WTC11 (cell line): ENCODE data around the gene LINS1. TPM values are rescaled to one million over a fixed set of nuclear protein-coding genes. Genes with fewer than 3 reads are reported as not detected.

Experiments used
- ATAC-seq: fragments of 200-7000 bp; cut with Tn5 transposase; 2 replicates; pipeline ENCODE4 v1.10.0; 2021; ENCODE audit warnings: mild to moderate bottlenecking, moderate library complexity
- CTCF ChIA-PET: fragments of 300-600 bp; sonication (Branson Sonifier 250); formaldehyde crosslinking; loops from one replicate; lab custom pipeline; 2021; ENCODE audit warnings: antibody characterized with exemption; lab: Charles Lee
- POLR2A ChIA-PET: fragments of 350-600 bp; sonication (Branson Sonifier 250); formaldehyde crosslinking; loops from one replicate; lab custom pipeline; 2021; ENCODE audit warnings: antibody characterized with exemption; lab: Charles Lee
- DNase-seq: peaks from one replicate; pipeline ENCODE4 v3.0.0; 2021; ENCODE audit warnings: low spot score
- H3K27ac Mint-ChIP-seq: 2 replicates; pipeline ENCODE4 v1.8.0; 2021; ENCODE audit warnings: mixed read lengths
- H3K27me3 Mint-ChIP-seq: 2 replicates; pipeline ENCODE4 v1.8.0; 2021; ENCODE audit warnings: low read depth, mild to moderate bottlenecking, moderate library complexity, mixed read lengths
- H3K36me3 Mint-ChIP-seq: 2 replicates; pipeline ENCODE4 v1.8.0; 2021; ENCODE audit warnings: mixed read lengths
- H3K4me1 Mint-ChIP-seq: 2 replicates; pipeline ENCODE4 v1.8.0; 2022; ENCODE audit warnings: mixed read lengths
- H3K4me3 Mint-ChIP-seq: 2 replicates; pipeline ENCODE4 v1.8.0; 2021; ENCODE audit warnings: mild to moderate bottlenecking, moderate library complexity, mixed read lengths
- H3K9me3 Mint-ChIP-seq: 2 replicates; pipeline ENCODE4 v1.8.0; 2021; ENCODE audit warnings: mixed read lengths
- CTCF ChIP-seq: fragments of 200-600 bp; IDR thresholded peaks from 2 replicates; pipeline ENCODE4 v1.8.0; 2022; ENCODE audit warnings: antibody characterized with exemption
- ETV6 ChIP-seq: sonication (generic); formaldehyde crosslinking; IDR thresholded peaks from 2 replicates; pipeline ENCODE4 v1.8.1; 2022; ENCODE audit warnings: mild to moderate bottlenecking, missing genetic modification reagents
- FOXK1 ChIP-seq: sonication (generic); formaldehyde crosslinking; IDR thresholded peaks from 2 replicates; pipeline ENCODE4 v1.8.0; 2022; ENCODE audit warnings: mild to moderate bottlenecking, moderate library complexity, missing genetic modification reagents
- JAZF1 ChIP-seq: fragments of 250-450 bp; sonication (Bioruptor Pico); IDR thresholded peaks from 2 replicates; pipeline ENCODE4 v1.9.0; 2021; ENCODE audit warnings: moderate library complexity, mild to moderate bottlenecking, inconsistent platforms
- NFATC4 ChIP-seq: fragments of 250-450 bp; sonication (Bioruptor Pico); IDR thresholded peaks from 2 replicates; pipeline ENCODE4 v1.9.0; 2021; ENCODE audit warnings: mild to moderate bottlenecking
- NFYB ChIP-seq: sonication (generic); formaldehyde crosslinking; conservative IDR thresholded peaks from 2 replicates; pipeline ENCODE4 v1.8.0; 2022; ENCODE audit warnings: low read depth, missing genetic modification reagents
- TCF7 ChIP-seq: sonication (generic); formaldehyde crosslinking; IDR thresholded peaks from 2 replicates; pipeline ENCODE4 v1.8.0; 2022; ENCODE audit warnings: mild to moderate bottlenecking, low read depth, missing genetic modification reagents, moderate library complexity
- TEAD4 ChIP-seq: sonication (generic); formaldehyde crosslinking; IDR thresholded peaks from 2 replicates; pipeline ENCODE4 v1.8.0; 2022; ENCODE audit warnings: mild to moderate bottlenecking, missing genetic modification reagents
- TP53 ChIP-seq: sonication (generic); formaldehyde crosslinking; IDR thresholded peaks from 2 replicates; pipeline ENCODE4 v1.8.1; 2023; ENCODE audit warnings: mild to moderate bottlenecking, missing genetic modification reagents
- ZBTB21 ChIP-seq: sonication (generic); formaldehyde crosslinking; IDR thresholded peaks from 2 replicates; pipeline ENCODE4 v1.8.1; 2023; ENCODE audit warnings: mild to moderate bottlenecking, missing genetic modification reagents, borderline replicate concordance
- ZNF219 ChIP-seq: sonication (generic); formaldehyde crosslinking; IDR thresholded peaks from 2 replicates; pipeline ENCODE4 v1.8.0; 2023; ENCODE audit warnings: missing genetic modification reagents, mild to moderate bottlenecking, borderline replicate concordance
- ZNF671 ChIP-seq: fragments of 250-450 bp; sonication (Bioruptor Pico); IDR thresholded peaks from 2 replicates; pipeline ENCODE4 v1.8.0; 2021; ENCODE audit warnings: mild to moderate bottlenecking
- total RNA-seq: library from RNA; stranded (reverse); gene quantifications from 3 replicates; pipeline ENCODE4 v1.2.3, GENCODE V29; 2021
- TF ChIP-seq, protein P1 (sequence below): sonication (generic); formaldehyde crosslinking; conservative IDR thresholded peaks from 2 replicates; pipeline ENCODE4 v1.8.1; 2023; ENCODE audit warnings: mild to moderate bottlenecking, low read depth, missing genetic modification reagents, moderate library complexity
- TF ChIP-seq, protein P2 (sequence below): sonication (generic); formaldehyde crosslinking; IDR thresholded peaks from 2 replicates; pipeline ENCODE4 v1.8.0; 2023; ENCODE audit warnings: mild to moderate bottlenecking, missing genetic modification reagents
- TF ChIP-seq, protein P3 (sequence below): sonication (generic); formaldehyde crosslinking; conservative IDR thresholded peaks from 2 replicates; pipeline ENCODE4 v1.8.1; 2022; ENCODE audit warnings: mild to moderate bottlenecking, missing genetic modification reagents
- TF ChIP-seq, protein P4 (sequence below): sonication (generic); formaldehyde crosslinking; IDR thresholded peaks from 2 replicates; pipeline ENCODE4 v1.8.0; 2023; ENCODE audit warnings: missing genetic modification reagents, mild to moderate bottlenecking, borderline replicate concordance
- TF ChIP-seq, protein P5 (sequence below): sonication (generic); formaldehyde crosslinking; IDR thresholded peaks from 2 replicates; pipeline ENCODE4 v1.8.0; 2022; ENCODE audit warnings: mild to moderate bottlenecking, missing genetic modification reagents

The LINS1 gene
- total RNA-seq, 1 experiment from 2014 or later, result 10.4 TPM

GRCh38 chr15:100642950-100643338, 41.0 kb upstream of the LINS1 start (continued):
- TF ChIP-seq, protein P1, sequence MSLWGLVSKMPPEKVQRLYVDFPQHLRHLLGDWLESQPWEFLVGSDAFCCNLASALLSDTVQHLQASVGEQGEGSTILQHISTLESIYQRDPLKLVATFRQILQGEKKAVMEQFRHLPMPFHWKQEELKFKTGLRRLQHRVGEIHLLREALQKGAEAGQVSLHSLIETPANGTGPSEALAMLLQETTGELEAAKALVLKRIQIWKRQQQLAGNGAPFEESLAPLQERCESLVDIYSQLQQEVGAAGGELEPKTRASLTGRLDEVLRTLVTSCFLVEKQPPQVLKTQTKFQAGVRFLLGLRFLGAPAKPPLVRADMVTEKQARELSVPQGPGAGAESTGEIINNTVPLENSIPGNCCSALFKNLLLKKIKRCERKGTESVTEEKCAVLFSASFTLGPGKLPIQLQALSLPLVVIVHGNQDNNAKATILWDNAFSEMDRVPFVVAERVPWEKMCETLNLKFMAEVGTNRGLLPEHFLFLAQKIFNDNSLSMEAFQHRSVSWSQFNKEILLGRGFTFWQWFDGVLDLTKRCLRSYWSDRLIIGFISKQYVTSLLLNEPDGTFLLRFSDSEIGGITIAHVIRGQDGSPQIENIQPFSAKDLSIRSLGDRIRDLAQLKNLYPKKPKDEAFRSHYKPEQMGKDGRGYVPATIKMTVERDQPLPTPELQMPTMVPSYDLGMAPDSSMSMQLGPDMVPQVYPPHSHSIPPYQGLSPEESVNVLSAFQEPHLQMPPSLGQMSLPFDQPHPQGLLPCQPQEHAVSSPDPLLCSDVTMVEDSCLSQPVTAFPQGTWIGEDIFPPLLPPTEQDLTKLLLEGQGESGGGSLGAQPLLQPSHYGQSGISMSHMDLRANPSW (CRISPR knock-in tag), result no peak
- TF ChIP-seq, protein P2, sequence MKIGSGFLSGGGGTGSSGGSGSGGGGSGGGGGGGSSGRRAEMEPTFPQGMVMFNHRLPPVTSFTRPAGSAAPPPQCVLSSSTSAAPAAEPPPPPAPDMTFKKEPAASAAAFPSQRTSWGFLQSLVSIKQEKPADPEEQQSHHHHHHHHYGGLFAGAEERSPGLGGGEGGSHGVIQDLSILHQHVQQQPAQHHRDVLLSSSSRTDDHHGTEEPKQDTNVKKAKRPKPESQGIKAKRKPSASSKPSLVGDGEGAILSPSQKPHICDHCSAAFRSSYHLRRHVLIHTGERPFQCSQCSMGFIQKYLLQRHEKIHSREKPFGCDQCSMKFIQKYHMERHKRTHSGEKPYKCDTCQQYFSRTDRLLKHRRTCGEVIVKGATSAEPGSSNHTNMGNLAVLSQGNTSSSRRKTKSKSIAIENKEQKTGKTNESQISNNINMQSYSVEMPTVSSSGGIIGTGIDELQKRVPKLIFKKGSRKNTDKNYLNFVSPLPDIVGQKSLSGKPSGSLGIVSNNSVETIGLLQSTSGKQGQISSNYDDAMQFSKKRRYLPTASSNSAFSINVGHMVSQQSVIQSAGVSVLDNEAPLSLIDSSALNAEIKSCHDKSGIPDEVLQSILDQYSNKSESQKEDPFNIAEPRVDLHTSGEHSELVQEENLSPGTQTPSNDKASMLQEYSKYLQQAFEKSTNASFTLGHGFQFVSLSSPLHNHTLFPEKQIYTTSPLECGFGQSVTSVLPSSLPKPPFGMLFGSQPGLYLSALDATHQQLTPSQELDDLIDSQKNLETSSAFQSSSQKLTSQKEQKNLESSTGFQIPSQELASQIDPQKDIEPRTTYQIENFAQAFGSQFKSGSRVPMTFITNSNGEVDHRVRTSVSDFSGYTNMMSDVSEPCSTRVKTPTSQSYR (CRISPR knock-in tag), result no peak
- no peak for TF ChIP-seq ZNF671 (CRISPR knock-in tag)
- TF ChIP-seq, protein P3, sequence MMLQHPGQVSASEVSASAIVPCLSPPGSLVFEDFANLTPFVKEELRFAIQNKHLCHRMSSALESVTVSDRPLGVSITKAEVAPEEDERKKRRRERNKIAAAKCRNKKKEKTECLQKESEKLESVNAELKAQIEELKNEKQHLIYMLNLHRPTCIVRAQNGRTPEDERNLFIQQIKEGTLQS (CRISPR knock-in tag), result no peak
- TF ChIP-seq, protein P4, sequence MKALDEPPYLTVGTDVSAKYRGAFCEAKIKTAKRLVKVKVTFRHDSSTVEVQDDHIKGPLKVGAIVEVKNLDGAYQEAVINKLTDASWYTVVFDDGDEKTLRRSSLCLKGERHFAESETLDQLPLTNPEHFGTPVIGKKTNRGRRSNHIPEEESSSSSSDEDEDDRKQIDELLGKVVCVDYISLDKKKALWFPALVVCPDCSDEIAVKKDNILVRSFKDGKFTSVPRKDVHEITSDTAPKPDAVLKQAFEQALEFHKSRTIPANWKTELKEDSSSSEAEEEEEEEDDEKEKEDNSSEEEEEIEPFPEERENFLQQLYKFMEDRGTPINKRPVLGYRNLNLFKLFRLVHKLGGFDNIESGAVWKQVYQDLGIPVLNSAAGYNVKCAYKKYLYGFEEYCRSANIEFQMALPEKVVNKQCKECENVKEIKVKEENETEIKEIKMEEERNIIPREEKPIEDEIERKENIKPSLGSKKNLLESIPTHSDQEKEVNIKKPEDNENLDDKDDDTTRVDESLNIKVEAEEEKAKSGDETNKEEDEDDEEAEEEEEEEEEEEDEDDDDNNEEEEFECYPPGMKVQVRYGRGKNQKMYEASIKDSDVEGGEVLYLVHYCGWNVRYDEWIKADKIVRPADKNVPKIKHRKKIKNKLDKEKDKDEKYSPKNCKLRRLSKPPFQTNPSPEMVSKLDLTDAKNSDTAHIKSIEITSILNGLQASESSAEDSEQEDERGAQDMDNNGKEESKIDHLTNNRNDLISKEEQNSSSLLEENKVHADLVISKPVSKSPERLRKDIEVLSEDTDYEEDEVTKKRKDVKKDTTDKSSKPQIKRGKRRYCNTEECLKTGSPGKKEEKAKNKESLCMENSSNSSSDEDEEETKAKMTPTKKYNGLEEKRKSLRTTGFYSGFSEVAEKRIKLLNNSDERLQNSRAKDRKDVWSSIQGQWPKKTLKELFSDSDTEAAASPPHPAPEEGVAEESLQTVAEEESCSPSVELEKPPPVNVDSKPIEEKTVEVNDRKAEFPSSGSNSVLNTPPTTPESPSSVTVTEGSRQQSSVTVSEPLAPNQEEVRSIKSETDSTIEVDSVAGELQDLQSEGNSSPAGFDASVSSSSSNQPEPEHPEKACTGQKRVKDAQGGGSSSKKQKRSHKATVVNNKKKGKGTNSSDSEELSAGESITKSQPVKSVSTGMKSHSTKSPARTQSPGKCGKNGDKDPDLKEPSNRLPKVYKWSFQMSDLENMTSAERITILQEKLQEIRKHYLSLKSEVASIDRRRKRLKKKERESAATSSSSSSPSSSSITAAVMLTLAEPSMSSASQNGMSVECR (CRISPR knock-in tag), result no peak
- TF ChIP-seq, all 79 proteins: peak for 0

DNA sequence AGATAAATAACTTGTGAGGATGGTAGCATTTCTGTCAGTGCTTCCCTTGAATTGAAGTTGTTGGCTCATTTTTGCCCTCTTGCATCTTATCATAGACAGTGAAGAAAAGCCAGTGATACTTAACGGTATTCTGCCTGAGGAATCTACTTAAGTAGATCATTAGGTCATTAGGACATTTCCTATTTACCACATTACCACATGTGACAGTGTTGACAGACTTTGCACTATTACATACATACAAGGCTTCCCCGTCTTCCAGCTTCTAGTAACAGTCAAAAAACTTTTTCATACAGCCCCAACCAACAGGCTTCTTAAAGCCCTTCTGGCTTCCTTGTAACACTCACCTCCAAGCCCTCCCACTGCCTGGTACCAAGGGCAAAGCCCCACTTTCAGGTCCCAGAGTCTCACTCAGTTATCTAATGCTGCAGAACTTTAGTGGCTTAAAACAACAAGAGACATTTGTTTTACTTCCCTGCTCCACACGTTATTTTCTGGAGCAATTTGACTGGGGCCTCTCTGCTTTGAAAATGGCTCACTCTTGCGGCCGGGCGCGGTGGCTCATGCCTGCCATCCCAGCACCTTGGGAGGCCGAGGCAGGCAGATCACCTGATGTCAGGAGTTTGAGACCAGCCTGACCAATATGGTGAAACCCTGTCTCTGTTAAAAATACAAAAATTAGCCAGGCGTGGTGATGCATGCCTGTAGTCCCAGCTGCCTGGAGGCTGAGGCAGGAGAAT, 40.4 kb upstream of the LINS1 start:
- H3K9me3 Mint-ChIP-seq, result no peaks in the 10 kb centered on the region
- H3K4me1 Mint-ChIP-seq, result peaks cover 6% of the 10 kb centered on the region
- no peak overlapping the region for H3K4me3 Mint-ChIP-seq
- ChIA-PET CTCF (interaction anchor here (1.2 kb wide), 1 partner anchor 10 kb away, joined by 8 read pairs; no protein-coding TSS in a partner anchor), POLR2A (no interaction called here)
- H3K27me3 Mint-ChIP-seq, result no peaks in the 10 kb centered on the region
- TF ChIP-seq TEAD4 (CRISPR knock-in tag), result no peak
- TF ChIP-seq FOXK1, result no peak
- TF ChIP-seq NFYB, result no peak
- TF ChIP-seq ZNF219, result no peak
- no peak for TF ChIP-seq ZBTB21
- TF ChIP-seq CTCF, result no peak
- TF ChIP-seq, protein P2 (CRISPR knock-in tag), result no peak
- TF ChIP-seq TCF7, result no peak
- TF ChIP-seq JAZF1 (CRISPR knock-in tag), result no peak
- TF ChIP-seq, protein P5, sequence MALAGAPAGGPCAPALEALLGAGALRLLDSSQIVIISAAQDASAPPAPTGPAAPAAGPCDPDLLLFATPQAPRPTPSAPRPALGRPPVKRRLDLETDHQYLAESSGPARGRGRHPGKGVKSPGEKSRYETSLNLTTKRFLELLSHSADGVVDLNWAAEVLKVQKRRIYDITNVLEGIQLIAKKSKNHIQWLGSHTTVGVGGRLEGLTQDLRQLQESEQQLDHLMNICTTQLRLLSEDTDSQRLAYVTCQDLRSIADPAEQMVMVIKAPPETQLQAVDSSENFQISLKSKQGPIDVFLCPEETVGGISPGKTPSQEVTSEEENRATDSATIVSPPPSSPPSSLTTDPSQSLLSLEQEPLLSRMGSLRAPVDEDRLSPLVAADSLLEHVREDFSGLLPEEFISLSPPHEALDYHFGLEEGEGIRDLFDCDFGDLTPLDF (CRISPR knock-in tag), result no peak
- TF ChIP-seq NFATC4 (CRISPR knock-in tag), result no peak
- TF ChIP-seq TP53 (CRISPR knock-in tag), result no peak
- no peak for TF ChIP-seq ETV6
- no peaks in the 10 kb centered on the region for H3K36me3 Mint-ChIP-seq
- ATAC-seq (no peak), DNase-seq (no peak)
- no peak overlapping the region for H3K27ac Mint-ChIP-seq
